Adipocyte (in vitro differentiated cells): ENCODE data around the gene MARCHF11.

Experiments used
- DNase-seq: peaks from one replicate; pipeline ENCODE4 v3.0.0-alpha.2; 2015; ENCODE audit warnings: low read depth
- H3K27me3 ChIP-seq: replicated peaks from 2 replicates; pipeline ENCODE4 v1.7.0; 2013; ENCODE audit warnings: mild to moderate bottlenecking, low read length, moderate library complexity; ENCODE audit not compliant: control insufficient read depth, insufficient read depth
- H3K36me3 ChIP-seq: 2 replicates; pipeline ENCODE4 v1.7.0; 2013; ENCODE audit warnings: low read length, mild to moderate bottlenecking, moderate library complexity; ENCODE audit not compliant: control insufficient read depth, insufficient read depth, severe bottlenecking
- H3K4me1 ChIP-seq: 2 replicates; pipeline ENCODE4 v1.7.0; 2013; ENCODE audit warnings: mild to moderate bottlenecking, low read length, moderate library complexity; ENCODE audit not compliant: control insufficient read depth, insufficient read depth
- H3K4me3 ChIP-seq: 2 replicates; pipeline ENCODE4 v1.7.0; 2013; ENCODE audit warnings: mild to moderate bottlenecking, low read length, moderate library complexity
- H3K9ac ChIP-seq: 2 replicates; pipeline ENCODE4 v1.7.0; 2013; ENCODE audit warnings: mild to moderate bottlenecking, low read length, moderate library complexity
- H3K9me3 ChIP-seq: 2 replicates; pipeline ENCODE4 v1.7.0; 2013; ENCODE audit warnings: mild to moderate bottlenecking, low read length, moderate library complexity; ENCODE audit not compliant: control insufficient read depth

The MARCHF11 gene

GRCh38 chr5:16149621-16150020 is 30.0 kb downstream of the MARCHF11 start:
- H3K4me1 ChIP-seq: no peaks in the 10 kb centered on the region

GRCh38 chr5:16147179-16147900 is 32.3 kb downstream of the MARCHF11 start:
- no peaks in the 10 kb centered on the region for H3K36me3 ChIP-seq
- DNase-seq: no peak
- no peak overlapping the region for H3K4me3 ChIP-seq
- H3K27me3 ChIP-seq: peaks cover 5% of the 10 kb centered on the region
- H3K9ac ChIP-seq: no peak overlapping the region
- H3K9me3 ChIP-seq: peaks cover 6% of the 10 kb centered on the region
- no peaks in the 10 kb centered on the region for H3K4me1 ChIP-seq

More at GRCh38 chr5:16149621-16150020, 30.0 kb downstream of the MARCHF11 start:
- H3K36me3 ChIP-seq: no peaks in the 10 kb centered on the region
- peaks cover 5% of the 10 kb centered on the region for H3K27me3 ChIP-seq
- H3K9me3 ChIP-seq: peaks cover 9% of the 10 kb centered on the region
- no peak overlapping the region for H3K9ac ChIP-seq
- H3K4me3 ChIP-seq: no peak overlapping the region
- no peak for DNase-seq

GRCh38 chr5:16144416-16144815 is 35.2 kb downstream of the MARCHF11 start:
- Histone ChIP-seq H3K4me1 (no peaks in the 10 kb centered on the region), H3K36me3 (no peaks in the 10 kb centered on the region), H3K4me3 (no peak overlapping the region), H3K9me3 (peaks cover under 1% of the 10 kb centered on the region), H3K9ac (no peak overlapping the region), H3K27me3 (peaks cover 5% of the 10 kb centered on the region)
- no peak for DNase-seq

GRCh38 chr5:16143361-16144049 is 36.1 kb downstream of the MARCHF11 start:
- Histone ChIP-seq H3K36me3 (no peaks in the 10 kb centered on the region), H3K9ac (no peak overlapping the region), H3K4me3 (no peak overlapping the region), H3K4me1 (no peaks in the 10 kb centered on the region), H3K9me3 (peaks cover under 1% of the 10 kb centered on the region), H3K27me3 (peaks cover 4% of the 10 kb centered on the region)
- no peak for DNase-seq

- H3K27me3 ChIP-seq: no peaks in the 10 kb centered on the region
- no peaks in the 10 kb centered on the region for H3K36me3 ChIP-seq
- H3K9ac ChIP-seq: no peak overlapping the region
- H3K9me3 ChIP-seq: peaks cover 3% of the 10 kb centered on the region
- H3K4me3 ChIP-seq: no peak overlapping the region
- DNase-seq: no peak
- no peaks in the 10 kb centered on the region for H3K4me1 ChIP-seq
Measured at GRCh38 chr5:16140944-16141343, 38.6 kb downstream of the MARCHF11 start.

GRCh38 chr5:16140417-16140816 is 39.2 kb downstream of the MARCHF11 start:
- H3K4me1 ChIP-seq: no peaks in the 10 kb centered on the region
- DNase-seq: no peak
- no peak overlapping the region for H3K4me3 ChIP-seq
- no peaks in the 10 kb centered on the region for H3K36me3 ChIP-seq
- H3K9ac ChIP-seq: no peak overlapping the region
- H3K9me3 ChIP-seq: peaks cover 3% of the 10 kb centered on the region
- no peaks in the 10 kb centered on the region for H3K27me3 ChIP-seq

- Histone ChIP-seq H3K27me3 (no peaks in the 10 kb centered on the region), H3K4me3 (no peak overlapping the region), H3K36me3 (no peaks in the 10 kb centered on the region), H3K9ac (no peak overlapping the region), H3K4me1 (no peaks in the 10 kb centered on the region), H3K9me3 (peaks cover 6% of the 10 kb centered on the region)
- no peak for DNase-seq
Measured at GRCh38 chr5:16137177-16137576, 42.4 kb downstream of the MARCHF11 start.

- Histone ChIP-seq H3K4me1 (no peaks in the 10 kb centered on the region), H3K27me3 (no peaks in the 10 kb centered on the region), H3K4me3 (no peak overlapping the region), H3K9me3 (peaks cover 6% of the 10 kb centered on the region), H3K9ac (no peak overlapping the region), H3K36me3 (no peaks in the 10 kb centered on the region)
- DNase-seq: no peak
Measured at GRCh38 chr5:16135506-16135905, 44.1 kb downstream of the MARCHF11 start.

GRCh38 chr5:16135003-16135402 is 44.6 kb downstream of the MARCHF11 start:
- Histone ChIP-seq H3K4me3 (no peak overlapping the region), H3K4me1 (no peaks in the 10 kb centered on the region), H3K27me3 (no peaks in the 10 kb centered on the region), H3K9ac (no peak overlapping the region), H3K9me3 (peaks cover 6% of the 10 kb centered on the region), H3K36me3 (no peaks in the 10 kb centered on the region)
- DNase-seq: no peak

GRCh38 chr5:16134204-16134603 is 45.4 kb downstream of the MARCHF11 start:
- Histone ChIP-seq H3K36me3 (no peaks in the 10 kb centered on the region), H3K27me3 (no peaks in the 10 kb centered on the region), H3K9ac (no peak overlapping the region), H3K4me1 (no peaks in the 10 kb centered on the region), H3K4me3 (no peak overlapping the region), H3K9me3 (peaks cover 6% of the 10 kb centered on the region)
- DNase-seq: no peak

GRCh38 chr5:16131878-16132277 is 47.7 kb downstream of the MARCHF11 start:
- H3K4me1 ChIP-seq: no peaks in the 10 kb centered on the region
- no peak overlapping the region for H3K4me3 ChIP-seq
- H3K9ac ChIP-seq: no peak overlapping the region
- H3K27me3 ChIP-seq: no peaks in the 10 kb centered on the region
- H3K9me3 ChIP-seq: peaks cover 3% of the 10 kb centered on the region
- H3K36me3 ChIP-seq: no peaks in the 10 kb centered on the region
- no peak for DNase-seq
